HepG2 (cell line): Measurements from ENCODE around the gene HELT. TPM values are rescaled to one million over a fixed set of nuclear protein-coding genes. Genes with fewer than 3 reads are reported as not detected.

Experiments used
- AGO1 ChIP-seq: fragments of 200-400 bp; formaldehyde crosslinking; IDR thresholded peaks from 2 replicates; pipeline ENCODE4 v1.6.1; 2017; ENCODE audit warnings: mild to moderate bottlenecking, low read depth, low read length, moderate library complexity; ENCODE audit not compliant: poor library complexity, severe bottlenecking
- REPIN1 ChIP-seq: sonication (generic); formaldehyde crosslinking; IDR thresholded peaks from 2 replicates; pipeline ENCODE4 v1.8.0; 2022; ENCODE audit warnings: missing genetic modification reagents, low read depth, mild to moderate bottlenecking, borderline replicate concordance
- ZNF460 ChIP-seq: sonication (generic); formaldehyde crosslinking; IDR thresholded peaks from 2 replicates; pipeline ENCODE4 v1.5.1; 2020; ENCODE audit warnings: missing genetic modification reagents, mild to moderate bottlenecking, borderline replicate concordance
- polyA plus RNA-seq, 8 experiments: library from polyadenylated mRNA; depleted of rRNA in 3 of 8; stranded (reverse) in 7 of 8; unstranded in 1 of 8; fragments of >200 nt; fragmentation: Illumina TruSeq in 4 of 8; extraction: Trizol in 4 of 8; gene quantifications; 2 replicates each; pipeline versions ENCODE4 v1.2.1 to v1.2.3, GENCODE V29; 2011 to 2016; ENCODE audit warnings: low read depth in 4 of 8, missing spikeins in 1 of 8, mixed read lengths in 1 of 8; ENCODE audit not compliant: insufficient read depth in 1 of 8
- total RNA-seq, 5 experiments: library from RNA; depleted of rRNA; stranded (reverse); fragments of >200 nt; fragmentation: Illumina TruSeq; extraction: Trizol; gene quantifications; 2 replicates each; pipeline ENCODE4 v1.2.3, GENCODE V29; 2016; ENCODE audit warnings: low read depth in 1 of 5

Gene HELT
- total and polyA plus RNA-seq, 2 of the 13 experiments (the other 11 are each of a cell fraction or from before 2014, with no cell fraction given), result not detected

- TF ChIP-seq REPIN1 (CRISPR knock-in tag), result no peak
- TF ChIP-seq ZNF460 (CRISPR knock-in tag), result no peak
- TF ChIP-seq AGO1, result no peak
Observed at GRCh38 chr4:185068837-185069236, 50.5 kb downstream of the HELT start (continued).

Other genes with a start within 250 kb of the HELT start
- gene ACSL1, start 192.5 kb upstream of the HELT start, total RNA-seq (2016; rRNA removed; fragmentation: Illumina TruSeq; extraction: Trizol), result 29.8 and 38.2 TPM in 2 replicates
- 10.0 and 14.3 TPM in 2 replicates for gene ACSL1, start 192.5 kb upstream of the HELT start, polyA plus RNA-seq (2011; rRNA removed)
- 42.1 and 48.7 TPM in 2 replicates for gene SLC25A4, start 124.8 kb downstream of the HELT start, total RNA-seq (2016; rRNA removed; fragmentation: Illumina TruSeq; extraction: Trizol)
- 28.7 and 30.3 TPM in 2 replicates for gene SLC25A4, start 124.8 kb downstream of the HELT start, polyA plus RNA-seq (2011; rRNA removed)
- 44.4 and 67.9 TPM in 2 replicates for gene CFAP97, start 185.5 kb downstream of the HELT start, total RNA-seq (2016; rRNA removed; fragmentation: Illumina TruSeq; extraction: Trizol)
- gene CFAP97, start 185.5 kb downstream of the HELT start, polyA plus RNA-seq (2011; rRNA removed), result 22.6 and 32.1 TPM in 2 replicates
- gene SNX25, start 191.1 kb downstream of the HELT start, total RNA-seq (2016; rRNA removed; fragmentation: Illumina TruSeq; extraction: Trizol), result 19.7 and 23.4 TPM in 2 replicates
- 21.2 and 23.5 TPM in 2 replicates for gene SNX25, start 191.1 kb downstream of the HELT start, polyA plus RNA-seq (2011; rRNA removed)